Measurements from ENCODE around the gene KIAA1217. TPM values are rescaled to one million over a fixed set of nuclear protein-coding genes. Genes with fewer than 3 reads are reported as not detected.
"Not testable (repeated sequence)": the region's sequence is repeated elsewhere in the genome, so short reads cannot be mapped to it uniquely, and the experiment has no call there.

The KIAA1217 gene
- total RNA-seq, 2 experiments from 2014 or later = 0.67 to 1.3 TPM

DNA sequence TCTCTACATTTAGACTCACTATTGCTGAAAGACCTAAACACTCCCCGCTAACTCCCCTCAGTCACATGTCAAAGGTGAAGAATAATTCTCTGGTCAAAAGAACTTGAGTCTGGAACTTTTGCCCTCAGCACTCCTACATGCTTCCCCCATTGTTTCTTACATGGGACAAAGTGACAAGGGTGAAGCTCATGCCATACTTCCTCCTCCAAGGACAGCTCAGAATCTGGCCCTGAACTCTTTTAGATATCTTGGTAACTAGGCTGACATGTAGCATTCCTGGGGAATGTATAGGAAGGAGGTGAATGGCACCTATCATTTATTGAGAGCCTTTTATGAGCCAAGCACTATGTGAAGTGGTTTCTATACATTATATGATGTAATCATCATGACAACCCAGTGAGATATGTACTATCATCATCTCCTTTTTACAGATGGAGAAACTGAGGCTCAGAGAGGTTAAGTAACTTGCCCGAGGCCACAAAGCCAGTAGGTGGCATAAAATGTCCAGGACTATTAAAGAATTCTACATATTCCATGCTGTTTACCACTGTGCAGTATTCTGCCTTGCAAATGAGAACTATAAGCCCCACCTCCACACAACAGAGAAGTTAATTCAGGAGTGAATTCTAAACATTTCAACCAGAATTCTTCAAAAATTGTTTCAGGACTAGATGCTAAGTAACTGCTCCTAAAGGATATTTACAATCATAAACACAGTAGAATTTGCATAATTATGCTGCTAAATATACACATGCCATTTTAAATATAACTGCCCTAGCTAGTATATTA lies 268.2 kb downstream of the KIAA1217 start:
- H3K27me3 Mint-ChIP-seq = peaks cover 21% of the 10 kb centered on the region
- intact Hi-C loops (cut with micrococcal nuclease) = no loop called here
- DNase-seq (no peak), ATAC-seq (no peak)
- ChIA-PET CTCF (no interaction called here), POLR2A (no interaction called here)
- no peak overlapping the region for H3K27ac Mint-ChIP-seq
- peaks cover 5% of the 10 kb centered on the region for H3K9me3 Mint-ChIP-seq
- no peaks in the 10 kb centered on the region for H3K36me3 Mint-ChIP-seq (ENCODE audit: low read depth)
- no peak overlapping the region for H3K4me3 Mint-ChIP-seq
- H3K4me1 Mint-ChIP-seq (ENCODE audit: low read depth) = no peaks in the 10 kb centered on the region
- TF ChIP-seq, protein P1, sequence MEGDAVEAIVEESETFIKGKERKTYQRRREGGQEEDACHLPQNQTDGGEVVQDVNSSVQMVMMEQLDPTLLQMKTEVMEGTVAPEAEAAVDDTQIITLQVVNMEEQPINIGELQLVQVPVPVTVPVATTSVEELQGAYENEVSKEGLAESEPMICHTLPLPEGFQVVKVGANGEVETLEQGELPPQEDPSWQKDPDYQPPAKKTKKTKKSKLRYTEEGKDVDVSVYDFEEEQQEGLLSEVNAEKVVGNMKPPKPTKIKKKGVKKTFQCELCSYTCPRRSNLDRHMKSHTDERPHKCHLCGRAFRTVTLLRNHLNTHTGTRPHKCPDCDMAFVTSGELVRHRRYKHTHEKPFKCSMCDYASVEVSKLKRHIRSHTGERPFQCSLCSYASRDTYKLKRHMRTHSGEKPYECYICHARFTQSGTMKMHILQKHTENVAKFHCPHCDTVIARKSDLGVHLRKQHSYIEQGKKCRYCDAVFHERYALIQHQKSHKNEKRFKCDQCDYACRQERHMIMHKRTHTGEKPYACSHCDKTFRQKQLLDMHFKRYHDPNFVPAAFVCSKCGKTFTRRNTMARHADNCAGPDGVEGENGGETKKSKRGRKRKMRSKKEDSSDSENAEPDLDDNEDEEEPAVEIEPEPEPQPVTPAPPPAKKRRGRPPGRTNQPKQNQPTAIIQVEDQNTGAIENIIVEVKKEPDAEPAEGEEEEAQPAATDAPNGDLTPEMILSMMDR (IDR thresholded peaks at IDR 0.05) = no peak

DNA sequence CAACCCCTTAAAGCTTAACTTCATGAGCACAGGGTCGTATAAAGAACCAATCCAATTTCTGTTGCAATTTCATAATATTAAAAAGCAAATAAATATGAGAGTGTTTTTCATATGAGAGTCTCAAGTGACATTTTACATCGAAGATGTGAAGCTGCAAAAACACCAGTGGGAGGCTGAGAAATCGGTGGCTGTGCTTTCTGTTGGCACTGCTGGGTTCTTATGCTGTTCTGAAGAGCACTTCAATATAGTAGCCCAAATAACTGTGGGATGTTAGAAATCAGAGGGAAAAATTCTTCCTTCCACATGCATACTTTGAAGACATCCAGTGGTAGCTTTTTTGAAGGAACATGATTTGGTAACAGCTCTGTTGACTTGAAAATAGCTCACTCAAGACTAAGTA lies 269.0 kb downstream of the KIAA1217 start:
- ChIA-PET POLR2A (no interaction called here), CTCF (no interaction called here)
- Mint-ChIP-seq H3K4me3 (no peak overlapping the region), H3K4me1 (ENCODE audit: low read depth) (no peaks in the 10 kb centered on the region), H3K9me3 (peaks cover 5% of the 10 kb centered on the region), H3K27ac (no peak overlapping the region), H3K36me3 (ENCODE audit: low read depth) (no peaks in the 10 kb centered on the region), H3K27me3 (peaks cover 16% of the 10 kb centered on the region)
- TF ChIP-seq, protein P1 (IDR thresholded peaks at IDR 0.05) = no peak
- intact Hi-C loops (cut with micrococcal nuclease) = no loop called here
- DNase-seq (no peak), ATAC-seq (no peak)

DNA sequence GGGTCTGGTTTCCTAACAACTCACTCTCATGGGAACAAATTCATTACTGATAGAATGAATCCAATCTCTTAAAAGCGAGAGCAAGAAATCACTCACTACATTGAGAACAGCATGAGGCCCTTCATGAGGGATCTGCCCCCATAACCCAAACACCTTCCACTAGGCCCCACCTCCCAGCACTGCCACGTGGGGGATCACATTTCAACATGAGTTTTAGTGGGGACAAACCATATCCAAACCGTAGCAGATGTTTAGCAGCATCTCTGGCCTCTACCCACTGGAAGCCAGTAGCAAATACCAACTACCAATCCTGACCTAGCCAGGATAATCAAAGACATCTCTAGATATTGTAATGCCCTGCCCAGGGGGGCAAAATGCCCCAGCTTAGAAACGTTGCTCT lies 270.9 kb downstream of the KIAA1217 start:
- Mint-ChIP-seq H3K36me3 (ENCODE audit: low read depth) (no peaks in the 10 kb centered on the region), H3K27ac (no peak overlapping the region), H3K9me3 (peaks cover 5% of the 10 kb centered on the region), H3K4me1 (ENCODE audit: low read depth) (peaks cover 3% of the 10 kb centered on the region), H3K27me3 (peaks cover 10% of the 10 kb centered on the region), H3K4me3 (no peak overlapping the region)
- ATAC-seq (no peak), DNase-seq (no peak)
- POLR2A ChIA-PET = no interaction called here
- CTCF ChIA-PET = no interaction called here
- intact Hi-C loops (cut with micrococcal nuclease) = no loop called here
- TF ChIP-seq, protein P1 (IDR thresholded peaks at IDR 0.05) = no peak

DNA sequence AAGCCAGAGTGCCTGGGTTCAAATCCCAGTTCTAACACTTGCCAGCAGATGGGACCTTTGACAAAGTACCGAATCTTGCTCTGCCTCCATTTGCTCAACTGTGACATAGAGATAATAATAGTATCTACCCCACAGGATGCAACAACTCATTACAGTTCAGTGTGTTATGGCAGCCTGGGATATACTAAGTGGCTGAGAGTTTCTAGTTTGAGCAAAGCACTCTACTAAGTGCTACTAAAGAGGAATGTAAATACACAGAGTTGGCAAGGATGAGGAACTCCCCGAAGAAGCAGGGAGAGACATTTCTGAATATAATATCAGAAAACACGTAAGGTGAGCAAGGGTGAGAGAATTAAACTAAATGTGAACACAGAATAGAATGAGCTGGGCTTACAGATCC lies 271.5 kb downstream of the KIAA1217 start:
- ATAC-seq = no peak
- CTCF ChIA-PET = no interaction called here
- intact Hi-C loops (cut with micrococcal nuclease) = no loop called here

DNA sequence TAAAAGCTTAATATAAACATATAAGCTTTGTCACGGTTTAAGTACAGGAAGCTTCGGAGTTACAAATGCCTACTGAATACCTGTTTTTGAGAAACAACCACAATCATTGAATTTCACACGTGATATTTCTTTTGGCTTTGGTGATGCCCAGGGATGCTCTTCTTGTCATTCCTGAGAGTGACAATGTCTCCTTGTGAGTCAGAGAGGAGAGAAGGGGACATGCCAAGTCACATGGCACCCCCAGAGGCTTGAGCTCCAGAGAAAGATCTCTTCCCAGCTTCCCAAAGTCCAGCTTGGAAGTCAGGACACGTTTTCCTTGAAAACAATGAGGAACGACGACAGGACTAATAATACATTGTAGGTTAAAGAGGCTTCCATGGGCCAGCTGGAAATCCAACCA lies 272.3 kb downstream of the KIAA1217 start:
- Mint-ChIP-seq H3K27ac (no peak overlapping the region), H3K4me3 (no peak overlapping the region), H3K36me3 (ENCODE audit: low read depth) (no peaks in the 10 kb centered on the region), H3K27me3 (peaks cover 6% of the 10 kb centered on the region), H3K4me1 (ENCODE audit: low read depth) (peaks cover 3% of the 10 kb centered on the region), H3K9me3 (peaks cover 5% of the 10 kb centered on the region)
- POLR2A ChIA-PET = interaction anchor here (1.3 kb wide), 1 partner anchor 20 kb away, joined by 3 read pairs; no protein-coding TSS in a partner anchor
- TF ChIP-seq, protein P1 (IDR thresholded peaks at IDR 0.05) = no peak
- DNase-seq (no peak), ATAC-seq (no peak)
- intact Hi-C loops (cut with micrococcal nuclease) = no loop called here
- CTCF ChIA-PET = interaction anchor here (1.5 kb wide), 1 partner anchor 38 kb away, joined by 6 read pairs; no protein-coding TSS in a partner anchor

More for the DNA sequence above, 271.5 kb downstream of the KIAA1217 start:
- Mint-ChIP-seq H3K4me1 (ENCODE audit: low read depth) (peaks cover 3% of the 10 kb centered on the region), H3K27ac (no peak overlapping the region), H3K36me3 (ENCODE audit: low read depth) (no peaks in the 10 kb centered on the region), H3K4me3 (no peak overlapping the region), H3K27me3 (peaks cover 10% of the 10 kb centered on the region), H3K9me3 (peaks cover 5% of the 10 kb centered on the region)
- no peak for DNase-seq
- TF ChIP-seq, protein P1 (IDR thresholded peaks at IDR 0.05) = no peak
- POLR2A ChIA-PET = interaction anchor here (1.3 kb wide), 1 partner anchor 20 kb away, joined by 3 read pairs; no protein-coding TSS in a partner anchor

DNA sequence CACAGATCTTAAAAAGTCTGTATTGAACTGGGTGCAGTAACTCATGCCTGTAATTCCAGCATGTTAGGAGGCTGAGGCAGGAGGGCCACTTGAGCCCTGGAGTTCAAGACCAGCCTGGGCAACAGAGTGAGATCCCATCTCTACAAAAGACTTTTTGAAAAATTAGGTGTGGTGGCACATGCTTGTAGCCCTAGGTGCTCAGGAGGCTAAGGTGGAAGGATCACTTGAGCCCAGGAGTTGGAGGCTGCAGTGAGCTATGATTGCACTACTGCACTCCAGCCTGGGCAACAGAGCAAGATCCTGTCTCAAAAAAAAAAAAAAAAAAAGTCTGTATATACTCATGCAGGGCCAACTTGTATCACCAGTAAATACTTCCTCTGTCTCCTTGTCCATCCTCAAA lies 273.8 kb downstream of the KIAA1217 start:
- H3K9me3 Mint-ChIP-seq; intact Hi-C loops (cut with micrococcal nuclease); H3K36me3 Mint-ChIP-seq (ENCODE audit: low read depth); H3K4me1 Mint-ChIP-seq (ENCODE audit: low read depth); H3K27ac Mint-ChIP-seq; H3K27me3 Mint-ChIP-seq; DNase-seq; CTCF ChIA-PET; ATAC-seq; H3K4me3 Mint-ChIP-seq; POLR2A ChIA-PET: not testable (repeated sequence)
